Endothelial cell of umbilical vein (primary cell): ENCODE data around the gene ACOT13. TPM values are rescaled to one million over a fixed set of nuclear protein-coding genes. Genes with fewer than 3 reads are reported as not detected.

ENCODE experiments used
- BruUV-seq: library from RNA; stranded (reverse); fragments of 400-500 nt; replicated peaks from 2 replicates; lab custom pipeline; 2021; lab: Mats Ljungman, UMichigan
- CTCF ChIA-PET: fragments of 300-600, 350-600 bp; sonication (Branson Sonifier 250); formaldehyde crosslinking; loops from one replicate; lab custom pipeline; 2021; ENCODE audit warnings: antibody characterized with exemption, inconsistent platforms; lab: Charles Lee
- POLR2A ChIA-PET: fragments of 300-600, 350-600 bp; sonication (Branson Sonifier 250); formaldehyde crosslinking; loops from one replicate; lab custom pipeline; 2021; ENCODE audit warnings: antibody characterized with exemption, inconsistent platforms; lab: Charles Lee
- DNase-seq: peaks from one replicate; pipeline ENCODE4 v3.0.0-alpha.2; 2011; ENCODE audit warnings: low read depth, low spot score
- FAIRE-seq: peaks from 2 replicates; lab custom pipeline; 2011; peaks lifted over from hg19 to GRCh38; lab: Jason Lieb, UNC
- H2AFZ ChIP-seq: 2 replicates; pipeline ENCODE4 v1.6.0; 2012; ENCODE audit warnings: low read depth, low read length, control low read depth, inconsistent platforms
- H3K27ac ChIP-seq: 2 replicates; pipeline ENCODE4 v1.5.1; 2011; ENCODE audit warnings: low read depth, mild to moderate bottlenecking, control low read depth, low read length, moderate library complexity; ENCODE audit not compliant: insufficient read depth
- H3K27me3 ChIP-seq, 2 experiments: 2 replicates each; pipeline versions ENCODE4 v1.6.0 to v1.6.1; 2011; ENCODE audit warnings: low read length in 2 of 2, mixed read lengths in 1 of 2; ENCODE audit not compliant: control insufficient read depth in 2 of 2, insufficient read depth in 2 of 2
- H3K36me3 ChIP-seq, 2 experiments: 2 replicates in 1 of 2; 3 replicates in 1 of 2; pipeline ENCODE4 v1.5.1; 2011; ENCODE audit warnings: low read length in 2 of 2, mild to moderate bottlenecking in 1 of 2, moderate library complexity in 1 of 2; ENCODE audit not compliant: control insufficient read depth in 2 of 2, insufficient read depth in 2 of 2; ENCODE audit errors: extremely low read depth in 1 of 2
- H3K4me1 ChIP-seq: 3 replicates; pipeline ENCODE4 v1.5.1; 2011; ENCODE audit warnings: mild to moderate bottlenecking, low read length; ENCODE audit not compliant: control insufficient read depth, insufficient read depth; ENCODE audit errors: extremely low read depth
- H3K4me2 ChIP-seq: 2 replicates; pipeline ENCODE4 v1.6.1; 2011; ENCODE audit warnings: low read length, control low read depth, mixed read lengths; ENCODE audit not compliant: insufficient read depth
- H3K4me3 ChIP-seq, 3 experiments: fragments of 200-600 bp in 1 of 3; sonication (generic), shearing (Covaris generic) in 1 of 3; replicated peaks in 1 of 3; 2 replicates each; pipeline ENCODE4 v1.5.1; 2011 to 2016; ENCODE audit warnings: control low read depth in 3 of 3, low read length in 3 of 3, mild to moderate bottlenecking in 2 of 3, inconsistent platforms in 1 of 3, low read depth in 1 of 3, moderate library complexity in 1 of 3; ENCODE audit not compliant: insufficient read depth in 1 of 3
- H3K79me2 ChIP-seq: 2 replicates; pipeline ENCODE4 v1.6.0; 2012; ENCODE audit warnings: low read length, inconsistent platforms; ENCODE audit not compliant: control insufficient read depth, insufficient read depth
- H3K9ac ChIP-seq: replicated peaks from 2 replicates; pipeline ENCODE3; 2011; ENCODE audit warnings: low read length, control low read depth; ENCODE audit not compliant: insufficient read depth; ENCODE audit errors: extremely low read depth
- H3K9me1 ChIP-seq: replicated peaks from 3 replicates; pipeline ENCODE4 v1.6.0; 2011; ENCODE audit warnings: mild to moderate bottlenecking, low read length; ENCODE audit not compliant: control insufficient read depth, insufficient read depth; ENCODE audit errors: extremely low read depth
- H3K9me3 ChIP-seq: replicated peaks from 2 replicates; pipeline ENCODE4 v1.5.1; 2012; ENCODE audit warnings: low read length, inconsistent platforms; ENCODE audit not compliant: control insufficient read depth, insufficient read depth
- H4K20me1 ChIP-seq: replicated peaks from 2 replicates; pipeline ENCODE3; 2011; ENCODE audit warnings: mild to moderate bottlenecking, low read length; ENCODE audit not compliant: control insufficient read depth, insufficient read depth; ENCODE audit errors: extremely low read depth
- CTCF ChIP-seq, 2 donors: IDR thresholded peaks; 1 replicate in 1 of 2; 2 replicates in 1 of 2; pipeline ENCODE4 v1.5.1; 2011; ENCODE audit warnings: low read length in 2 of 2, mild to moderate bottlenecking in 2 of 2, moderate library complexity in 2 of 2, control low read depth in 1 of 2, inconsistent platforms in 1 of 2, low read depth in 1 of 2; ENCODE audit not compliant: insufficient read depth in 1 of 2; ENCODE audit errors: extremely low read depth in 1 of 2
- EZH2 ChIP-seq: IDR thresholded peaks from 2 replicates; pipeline ENCODE4 v1.6.1; 2012; ENCODE audit warnings: borderline replicate concordance, low read depth, mild to moderate bottlenecking, moderate library complexity, low read length, inconsistent platforms; ENCODE audit not compliant: severe bottlenecking
- JUN ChIP-seq: IDR thresholded peaks from 2 replicates; pipeline ENCODE4 v1.6.1; 2011; ENCODE audit warnings: borderline replicate concordance, low read depth; ENCODE audit not compliant: insufficient read length, insufficient read depth
- POLR2AphosphoS5 ChIP-seq: IDR thresholded peaks from 2 replicates; pipeline ENCODE4 v1.6.1; 2012; ENCODE audit warnings: low read depth, mild to moderate bottlenecking, control low read depth, low read length, moderate library complexity; ENCODE audit not compliant: insufficient read depth
- dilution Hi-C: fragments of 300-500 bp; cut with MboI; formaldehyde crosslinking; loops from one replicate; pipeline ENCODE4 v1.15.0; 2019; ENCODE audit warnings: low sequenced_read_pairs; ENCODE audit not compliant: extremely low pct_ligation_motif_present
- intact Hi-C: fragments of 100-400 bp; cut with micrococcal nuclease; formaldehyde crosslinking; loops from one replicate; pipeline ENCODE4 v1.10.0; 2022
- polyA plus RNA-seq, 4 experiments: library from polyadenylated mRNA; depleted of rRNA in 3 of 4; stranded (reverse) in 3 of 4; unstranded in 1 of 4; fragments of >200 nt; gene quantifications; 2 replicates each; pipeline versions ENCODE4 v1.2.1 to v1.2.3, GENCODE V29; 2011 to 2012; ENCODE audit warnings: missing spikeins in 1 of 4
- total RNA-seq: library from RNA; stranded (reverse); gene quantifications from 2 replicates; pipeline ENCODE4 v1.2.3, GENCODE V29; 2021

Gene ACOT13
- total and polyA plus RNA-seq, 2 donors (not counting 3 experiments of a cell fraction or from before 2014, with no cell fraction given): 7.7 to 24.1 TPM

- DNase-seq (no peak), FAIRE-seq (no peak)
- ChIA-PET POLR2A (no interaction called here), CTCF (interaction anchor here (1.0 to 8.8 kb wide), 3 partner anchors 18 to 173 kb away, joined by 3 to 124 read pairs (median 3); no protein-coding TSS in a partner anchor)
- H3K27ac ChIP-seq: no peak overlapping the region
- no peaks in the 10 kb centered on the region for H3K9me3 ChIP-seq
- H4K20me1 ChIP-seq: no peaks in the 10 kb centered on the region
- no peaks in the 10 kb centered on the region for H3K27me3 ChIP-seq
- H3K79me2 ChIP-seq: no peaks in the 10 kb centered on the region
- H3K4me3 ChIP-seq: no peak overlapping the region
- BruUV-seq: no TSS peak
- intact Hi-C loops: loop anchor here (5.0 to 10.0 kb wide), 2 partner anchors 376 to 411 kb away; no protein-coding TSS in a partner anchor
- no peaks in the 10 kb centered on the region for H3K36me3 ChIP-seq
- H2AFZ ChIP-seq: no peak overlapping the region
- no peak overlapping the region for H3K4me2 ChIP-seq
- no peaks in the 10 kb centered on the region for H3K9me1 ChIP-seq
- H3K9ac ChIP-seq: no peak overlapping the region
- dilution Hi-C loops: no loop called here
- H3K4me1 ChIP-seq: no peaks in the 10 kb centered on the region
- TF ChIP-seq JUN: no peak
- TF ChIP-seq CTCF (IDR thresholded peaks at IDR 0.05; ENCODE audit: extremely low read depth in 1 of 2, insufficient read depth in 1 of 2, low read depth in 1 of 2, low read length in 2 of 2): no peak
- TF ChIP-seq EZH2: no peak
- TF ChIP-seq POLR2AphosphoS5: no peak
Observed at GRCh38 chr6:24696097-24696496, 29.2 kb downstream of the ACOT13 start.
